ENCODE measurements around the gene SH3GLB2. TPM values are rescaled to one million over a fixed set of nuclear protein-coding genes. Genes with fewer than 3 reads are reported as not detected.

Gene SH3GLB2
- polyA plus RNA-seq, 3 donors: 44.2 to 78.3 (median 55.2) TPM

Other genes with a start within 250 kb of the SH3GLB2 start
- gene TBC1D13, start 241.1 kb downstream of the SH3GLB2 start, polyA plus RNA-seq: 10 to 100 TPM; 14.2 to 19.1 (median 16.2) TPM
- gene ENDOG, start 209.8 kb downstream of the SH3GLB2 start, polyA plus RNA-seq: 10 to 100 TPM; 11.4 to 22.6 (median 22.0) TPM
- 10 to 100 TPM; 16.3 to 34.9 (median 21.0) TPM for gene SPOUT1, start 198.5 kb downstream of the SH3GLB2 start, polyA plus RNA-seq
- gene KYAT1, start 146.4 kb downstream of the SH3GLB2 start, polyA plus RNA-seq: 1 to 10 TPM; 1.7 to 6.2 (median 3.3) TPM
- 10 to 100 TPM; 15.3 to 31.3 (median 21.6) TPM for gene LRRC8A, start 146.2 kb downstream of the SH3GLB2 start, polyA plus RNA-seq
- 10 to 100 TPM; 41.6 to 58.1 (median 51.5) TPM for gene PHYHD1, start 107.3 kb downstream of the SH3GLB2 start, polyA plus RNA-seq
- gene DOLK, start 80.7 kb downstream of the SH3GLB2 start, polyA plus RNA-seq: 10 to 100 TPM in 1 of 3 donors, 1 to 10 TPM in 2; 4.7 to 15.5 (median 9.5) TPM
- gene NUP188, start 80.6 kb downstream of the SH3GLB2 start, polyA plus RNA-seq: 10 to 100 TPM in 2 of 3 donors, 1 to 10 TPM in 1; 7.8 to 20.9 (median 12.4) TPM
- gene MIGA2, start 8.3 kb upstream of the SH3GLB2 start, polyA plus RNA-seq: 10 to 100 TPM; 11.6 to 25.2 (median 21.5) TPM
- gene DOLPP1, start 52.8 kb upstream of the SH3GLB2 start, polyA plus RNA-seq: 1 to 10 TPM; 3.5 to 7.8 (median 7.3) TPM
- gene CRAT, start 82.5 kb upstream of the SH3GLB2 start, polyA plus RNA-seq: 10 to 100 TPM; 51.4 to 74.8 (median 52.2) TPM
- 10 to 100 TPM; 42.9 to 78.6 (median 43.6) TPM for gene PTPA, start 83.1 kb upstream of the SH3GLB2 start, polyA plus RNA-seq
- gene IER5L, start 149.9 kb upstream of the SH3GLB2 start, polyA plus RNA-seq: 10 to 100 TPM in 2 of 3 donors, 1 to 10 TPM in 1; 3.8 to 16.8 (median 10.3) TPM